ENCODE results near the gene PLA2G4E.
A peak's percentile ranks its signal among the peaks of the same experiment; 100 is the strongest.

Gene PLA2G4E

GRCh38 chr15:42032376-42033213 lies 11.8 kb upstream of the PLA2G4E start:
- no peak overlapping the region for H3K4me3 ChIP-seq
- H3K27ac ChIP-seq = peak overlapping the region in 16 of 21 experiments; percentile 14 to 86 (median 60)

- H3K27ac ChIP-seq = peak overlapping the region in 14 of 21 experiments; percentile 24 to 86 (median 60)
- H3K4me3 ChIP-seq = no peak overlapping the region
These were observed 10.5 kb upstream of the PLA2G4E start for GRCh38 chr15:42031198-42031915.

GRCh38 chr15:42027521-42027920 lies 6.7 kb upstream of the PLA2G4E start:
- Histone ChIP-seq H3K27ac (no peak overlapping the region), H3K4me3 (no peak overlapping the region)

GRCh38 chr15:42024303-42024702 lies 3.5 kb upstream of the PLA2G4E start:
- no peak overlapping the region for H3K4me3 ChIP-seq

GRCh38 chr15:42021593-42021992 lies 751 bp upstream of the PLA2G4E start:
- Histone ChIP-seq H3K27ac (peak overlapping the region in 19 of 21 experiments; percentile 12 to 84 (median 74)), H3K4me3 (no peak overlapping the region)

More at GRCh38 chr15:42024303-42024702, 3.5 kb upstream of the PLA2G4E start:
- H3K27ac ChIP-seq = peak overlapping the region in 5 of 21 experiments; percentile 14 to 37 (median 30)

GRCh38 chr15:42018306-42019224 lies 2.3 kb downstream of the PLA2G4E start:
- H3K4me3 ChIP-seq = peak overlapping the region in 5 of 7 experiments; percentile 8 to 35 (median 30)
- peak overlapping the region in 10 of 21 experiments; percentile 25 to 84 (median 76) for H3K27ac ChIP-seq

GRCh38 chr15:42016971-42017370 lies 3.9 kb downstream of the PLA2G4E start:
- Histone ChIP-seq H3K4me3 (no peak overlapping the region), H3K27ac (no peak overlapping the region)

- Histone ChIP-seq H3K4me3 (no peak overlapping the region), H3K27ac (no peak overlapping the region)
These were observed 6.4 kb downstream of the PLA2G4E start for GRCh38 chr15:42014406-42014805.

- H3K27ac ChIP-seq = peak overlapping the region in 4 of 21 experiments; percentile 3 to 78 (median 28)
- H3K4me3 ChIP-seq = no peak overlapping the region
These were observed 7.8 kb downstream of the PLA2G4E start for GRCh38 chr15:42012928-42013482.

- no peak overlapping the region for H3K4me3 ChIP-seq
- peak overlapping the region in 6 of 21 experiments; percentile 23 to 78 (median 63) for H3K27ac ChIP-seq
These were observed 8.6 kb downstream of the PLA2G4E start for GRCh38 chr15:42012241-42012640.

GRCh38 chr15:42011074-42011473 lies 9.8 kb downstream of the PLA2G4E start:
- Histone ChIP-seq H3K4me3 (no peak overlapping the region), H3K27ac (peak overlapping the region in 18 of 21 experiments; percentile 3 to 78 (median 42))

- peak overlapping the region in 15 of 21 experiments; percentile 2 to 78 (median 51) for H3K27ac ChIP-seq
- H3K4me3 ChIP-seq = no peak overlapping the region
These were observed 10.4 kb downstream of the PLA2G4E start for GRCh38 chr15:42010434-42010833.

- H3K27ac ChIP-seq = no peak overlapping the region
- no peak overlapping the region for H3K4me3 ChIP-seq
These were observed 11.4 kb downstream of the PLA2G4E start for GRCh38 chr15:42009474-42009873.

- H3K4me3 ChIP-seq = no peak overlapping the region
- no peak overlapping the region for H3K27ac ChIP-seq
These were observed 11.8 kb downstream of the PLA2G4E start for GRCh38 chr15:42009022-42009421.

- no peak overlapping the region for H3K4me3 ChIP-seq
- H3K27ac ChIP-seq = no peak overlapping the region
These were observed 13.5 kb downstream of the PLA2G4E start for GRCh38 chr15:42007386-42007785.

GRCh38 chr15:42002333-42002732 lies 18.5 kb downstream of the PLA2G4E start:
- H3K27ac ChIP-seq = no peak overlapping the region
- no peak overlapping the region for H3K4me3 ChIP-seq

- Histone ChIP-seq H3K4me3 (no peak overlapping the region), H3K27ac (no peak overlapping the region)
These were observed 19.6 kb downstream of the PLA2G4E start for GRCh38 chr15:42001236-42001635.

- no peak overlapping the region for H3K27ac ChIP-seq
These were observed 21.3 kb downstream of the PLA2G4E start for GRCh38 chr15:41999290-42000285.

More at GRCh38 chr15:41999290-42000285, 21.3 kb downstream of the PLA2G4E start:
- no peak overlapping the region for H3K4me3 ChIP-seq
